ENCODE measurements around the gene MYOZ1.

DNA sequence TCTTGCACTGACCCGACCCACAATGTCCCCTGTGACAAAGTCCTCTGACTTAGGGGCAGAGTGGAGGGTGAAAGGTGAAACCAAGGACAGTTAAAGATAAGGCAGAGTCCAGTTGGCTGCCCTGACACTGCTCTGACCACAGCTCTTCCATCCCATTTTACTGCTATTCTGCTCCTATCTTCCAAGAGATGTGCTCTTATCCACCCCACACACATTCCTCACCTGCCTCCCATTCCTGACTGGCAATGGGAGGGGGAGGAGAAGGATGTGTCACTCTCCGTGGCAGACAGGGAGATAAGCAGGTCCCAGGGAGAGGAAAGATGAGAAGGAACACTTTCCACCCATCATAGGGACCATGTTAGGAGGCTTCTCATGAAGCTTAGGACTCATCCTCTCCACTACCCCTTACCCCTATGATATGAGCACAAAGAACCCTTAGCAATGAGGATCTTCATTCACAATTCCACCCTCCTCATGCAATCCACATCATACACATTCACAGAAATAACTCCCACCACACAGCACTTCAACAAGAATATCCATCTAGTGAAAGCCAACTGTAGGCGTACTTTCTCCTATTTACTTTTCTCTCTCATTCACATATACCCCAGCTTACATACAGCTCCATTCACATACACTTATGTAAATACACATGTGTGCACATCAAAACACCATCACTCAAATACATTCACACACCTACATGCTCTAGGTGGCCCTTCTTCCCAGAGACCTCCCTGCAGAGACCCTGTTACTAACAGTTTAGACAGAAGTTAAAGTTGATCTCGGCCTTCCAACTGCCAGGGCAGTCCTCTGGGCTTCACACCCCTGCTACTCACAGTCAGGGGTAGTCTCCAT, 7.9 kb upstream of the MYOZ1 start:
- TF ChIP-seq POLR2A (IDR thresholded peaks at IDR 0.05) (no peak), CTCF (IDR thresholded peaks at IDR 0.05) (no peak)
